ENCODE data around the gene H6PD. TPM values are rescaled to one million over a fixed set of nuclear protein-coding genes. Genes with fewer than 3 reads are reported as not detected.

H6PD gene
- total RNA-seq, 1 donor from 2014 or later = 36.2 TPM

GRCh38 chr1:9293533-9294404, 59.2 kb downstream of the H6PD start:
- Mint-ChIP-seq H3K9me3 (ENCODE audit: low read depth) (peaks cover 4% of the 10 kb centered on the region), H3K27me3 (peaks cover 5% of the 10 kb centered on the region), H3K4me3 (ENCODE audit: low read depth) (no peak overlapping the region), H3K36me3 (ENCODE audit: insufficient read depth) (peaks cover 2% of the 10 kb centered on the region), H3K27ac (no peak overlapping the region), H3K4me1 (ENCODE audit: low read depth) (peaks cover 2% of the 10 kb centered on the region)
- TF ChIP-seq CTCF (IDR thresholded peaks at IDR 0.05; ENCODE audit: unreplicated experiment) = no peak
- peak; percentile 34 for DNase-seq (ENCODE audit: low spot score, unreplicated experiment)

- no peak for TF ChIP-seq CTCF (IDR thresholded peaks at IDR 0.05; ENCODE audit: unreplicated experiment)
- Mint-ChIP-seq H3K36me3 (ENCODE audit: insufficient read depth) (no peaks in the 10 kb centered on the region), H3K9me3 (ENCODE audit: low read depth) (no peaks in the 10 kb centered on the region), H3K4me3 (ENCODE audit: low read depth) (no peak overlapping the region), H3K27ac (no peak overlapping the region), H3K4me1 (ENCODE audit: low read depth) (peaks cover 2% of the 10 kb centered on the region), H3K27me3 (peaks cover 5% of the 10 kb centered on the region)
- DNase-seq (ENCODE audit: low spot score, unreplicated experiment) = no peak
Observed at GRCh38 chr1:9294405-9294773, 59.8 kb downstream of the H6PD start.

- H3K27ac Mint-ChIP-seq = peak overlapping the region; percentile 21
- DNase-seq (ENCODE audit: low spot score, unreplicated experiment) = no peak
- peak overlapping the region; percentile 33 for H3K4me3 Mint-ChIP-seq (ENCODE audit: low read depth)
- no peaks in the 10 kb centered on the region for H3K36me3 Mint-ChIP-seq (ENCODE audit: insufficient read depth)
- peaks cover 5% of the 10 kb centered on the region for H3K27me3 Mint-ChIP-seq
- H3K4me1 Mint-ChIP-seq (ENCODE audit: low read depth) = peaks cover 3% of the 10 kb centered on the region
- TF ChIP-seq CTCF (IDR thresholded peaks at IDR 0.05; ENCODE audit: unreplicated experiment) = no peak
- no peaks in the 10 kb centered on the region for H3K9me3 Mint-ChIP-seq (ENCODE audit: low read depth)
Observed at GRCh38 chr1:9294910-9295636, 60.5 kb downstream of the H6PD start.

- Mint-ChIP-seq H3K4me1 (ENCODE audit: low read depth) (peaks cover 9% of the 10 kb centered on the region), H3K27me3 (peaks cover 5% of the 10 kb centered on the region), H3K4me3 (ENCODE audit: low read depth) (no peak overlapping the region), H3K9me3 (ENCODE audit: low read depth) (no peaks in the 10 kb centered on the region), H3K36me3 (ENCODE audit: insufficient read depth) (peaks cover 3% of the 10 kb centered on the region), H3K27ac (no peak overlapping the region)
- TF ChIP-seq CTCF (IDR thresholded peaks at IDR 0.05; ENCODE audit: unreplicated experiment) = no peak
- DNase-seq (ENCODE audit: low spot score, unreplicated experiment) = no peak
Observed at GRCh38 chr1:9295884-9296283, 61.3 kb downstream of the H6PD start.

GRCh38 chr1:9296850-9297249, 62.3 kb downstream of the H6PD start:
- H3K27ac Mint-ChIP-seq = no peak overlapping the region
- H3K36me3 Mint-ChIP-seq (ENCODE audit: insufficient read depth) = peaks cover 3% of the 10 kb centered on the region
- peaks cover 1% of the 10 kb centered on the region for H3K27me3 Mint-ChIP-seq
- no peaks in the 10 kb centered on the region for H3K9me3 Mint-ChIP-seq (ENCODE audit: low read depth)
- DNase-seq (ENCODE audit: low spot score, unreplicated experiment) = no peak
- peaks cover 9% of the 10 kb centered on the region for H3K4me1 Mint-ChIP-seq (ENCODE audit: low read depth)
- no peak for TF ChIP-seq CTCF (IDR thresholded peaks at IDR 0.05; ENCODE audit: unreplicated experiment)
- H3K4me3 Mint-ChIP-seq (ENCODE audit: low read depth) = no peak overlapping the region
